Suprapubic skin (tissue), 2 donors: ENCODE data around the gene MYH14.

Source experiments
- EP300 ChIP-seq: sonication (generic); formaldehyde crosslinking; IDR thresholded peaks from one replicate; pipeline ENCODE4 v1.6.1; 2017; ENCODE audit warnings: antibody characterized with exemption
- POLR2A ChIP-seq, 2 donors: fragments of 450-650 bp; IDR thresholded peaks; one replicate each; pipeline ENCODE4 v1.6.1; 2017; ENCODE audit warnings: antibody characterized with exemption in 2 of 2, mild to moderate bottlenecking in 2 of 2, moderate library complexity in 2 of 2

GRCh38 chr19:50175924-50176323 lies 27.5 kb upstream of the MYH14 start:
- TF ChIP-seq POLR2A (IDR thresholded peaks at IDR 0.05) = no peak
- no peak for TF ChIP-seq EP300
